GM19372 (cell line): ENCODE data around the gene OSBP2.
"Not testable (repeated sequence)": the region's sequence is repeated elsewhere in the genome, so short reads cannot be mapped to it uniquely, and the experiment has no call there.

ENCODE experiments used
- ATAC-seq: cut with Tn5 transposase; IDR thresholded peaks from one replicate; pipeline ENCODE4 v1.9.1; 2021; ENCODE audit warnings: mild to moderate bottlenecking, low read depth, moderate library complexity; ENCODE audit not compliant: unreplicated experiment

OSBP2 gene

GRCh38 chr22:30675436-30675835 lies 19.2 kb upstream of the OSBP2 start:
- ATAC-seq, result no peak

- ATAC-seq, result not testable (repeated sequence)
Observed at GRCh38 chr22:30676565-30676964, 18.1 kb upstream of the OSBP2 start.

GRCh38 chr22:30679895-30680690 lies 14.6 kb upstream of the OSBP2 start:
- not testable (repeated sequence) for ATAC-seq

DNA sequence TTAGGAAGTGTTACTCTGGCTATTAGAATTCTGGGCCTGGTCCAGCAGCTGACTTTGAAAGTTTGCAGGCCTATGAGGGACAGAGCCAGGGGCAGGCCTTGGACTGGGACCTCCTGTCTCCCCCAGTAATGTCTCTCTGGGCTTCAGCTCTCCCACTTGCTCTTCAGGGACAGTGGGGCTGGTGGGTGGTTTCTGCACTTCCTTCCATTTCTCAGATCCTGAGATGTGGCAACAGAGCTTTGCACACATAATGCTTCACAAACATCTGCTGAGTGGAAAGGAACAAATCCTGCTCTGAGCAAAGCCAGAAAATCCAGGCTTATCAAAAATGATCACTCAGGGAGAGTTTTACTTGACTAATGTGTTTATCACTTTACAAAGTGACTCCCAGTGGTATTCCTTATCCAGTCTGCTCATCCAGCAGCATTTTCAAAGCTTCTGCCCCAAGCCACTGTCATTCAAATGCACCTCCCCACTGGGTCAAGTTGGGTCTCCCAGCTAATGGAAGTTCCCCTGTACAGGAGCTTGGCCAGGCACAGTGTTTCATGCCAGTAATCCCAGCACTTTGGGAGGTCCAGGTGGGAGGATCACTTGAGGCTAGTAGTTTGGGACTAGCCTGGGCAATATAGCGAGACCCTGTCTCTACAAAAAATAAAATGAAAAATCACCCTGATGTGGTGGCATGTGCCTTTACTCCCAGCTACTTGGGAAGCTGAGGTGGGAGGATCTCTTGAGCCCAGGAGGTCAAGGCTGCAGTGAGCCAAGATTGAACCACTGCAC lies 13.5 kb upstream of the OSBP2 start:
- no peak for ATAC-seq

GRCh38 chr22:30681831-30682230 lies 12.8 kb upstream of the OSBP2 start:
- no peak for ATAC-seq

DNA sequence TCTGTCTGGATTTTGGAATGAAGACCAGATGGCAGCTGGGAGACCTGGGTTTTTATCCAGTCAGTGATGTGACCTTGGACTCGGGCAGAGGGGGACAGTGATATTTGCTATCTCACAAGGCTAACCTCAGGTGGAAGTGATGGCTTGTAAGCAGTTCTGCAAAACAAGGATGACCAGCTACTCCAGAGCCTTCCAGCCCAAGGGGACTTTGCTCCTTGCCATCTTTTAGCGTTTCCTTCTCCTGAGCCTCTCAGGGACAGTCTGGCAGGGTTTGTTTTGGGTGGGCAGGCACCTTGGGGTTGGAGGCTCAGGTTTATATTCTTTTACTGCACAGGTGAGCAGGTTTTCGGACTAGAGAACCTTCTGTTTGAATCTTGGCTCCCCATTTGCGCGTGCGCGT lies 9.5 kb upstream of the OSBP2 start:
- ATAC-seq, result no peak

GRCh38 chr22:30687358-30687757 lies 7.3 kb upstream of the OSBP2 start:
- no peak for ATAC-seq

- ATAC-seq, result no peak
Observed at GRCh38 chr22:30689622-30690021, 5.1 kb upstream of the OSBP2 start.

DNA sequence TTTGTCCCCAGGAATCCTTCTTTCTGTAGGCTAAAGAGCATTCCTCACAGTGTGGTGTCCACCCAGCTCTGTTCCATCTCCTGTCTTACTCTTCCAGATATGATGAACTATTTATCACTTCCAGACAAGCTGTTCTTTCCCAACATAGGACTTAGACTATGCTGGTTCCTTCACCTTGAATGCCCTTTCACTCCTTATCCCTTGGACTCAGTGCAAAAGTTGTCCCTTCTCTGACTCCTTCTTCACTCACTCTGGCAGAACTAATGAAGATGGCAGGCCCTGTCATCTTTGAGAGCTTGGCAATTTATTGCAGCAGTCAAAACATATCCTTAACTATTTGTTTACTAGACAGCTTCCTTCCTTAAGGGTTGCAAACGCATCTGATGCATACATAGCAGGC lies 3.5 kb upstream of the OSBP2 start:
- ATAC-seq, result no peak

- no peak for ATAC-seq
Observed at GRCh38 chr22:30694171-30694639, 469 bp upstream of the OSBP2 start.

DNA sequence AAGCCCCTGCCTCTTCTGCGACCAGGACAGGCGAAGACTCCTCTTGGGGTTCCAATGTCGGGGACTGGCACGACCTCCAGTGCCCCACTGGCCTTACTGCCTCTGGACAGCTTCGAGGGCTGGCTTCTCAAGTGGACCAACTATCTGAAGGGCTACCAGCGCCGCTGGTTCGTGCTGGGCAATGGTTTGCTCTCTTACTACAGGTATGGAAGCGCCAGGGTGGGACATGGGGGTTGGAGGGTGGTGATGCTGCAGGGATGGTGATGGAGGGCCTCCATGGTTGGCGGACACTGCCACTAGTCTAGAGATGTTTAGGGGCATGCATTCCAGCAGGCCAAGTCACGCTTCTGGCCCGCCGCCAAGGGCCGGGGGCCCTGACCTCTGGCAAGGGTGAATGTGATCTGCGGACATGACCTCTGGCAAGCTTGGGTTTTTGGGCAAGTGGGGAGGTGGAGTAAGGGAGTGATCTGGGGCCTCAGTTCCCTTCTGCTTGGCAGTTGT lies 727 bp downstream of the OSBP2 start:
- ATAC-seq, result no peak

DNA sequence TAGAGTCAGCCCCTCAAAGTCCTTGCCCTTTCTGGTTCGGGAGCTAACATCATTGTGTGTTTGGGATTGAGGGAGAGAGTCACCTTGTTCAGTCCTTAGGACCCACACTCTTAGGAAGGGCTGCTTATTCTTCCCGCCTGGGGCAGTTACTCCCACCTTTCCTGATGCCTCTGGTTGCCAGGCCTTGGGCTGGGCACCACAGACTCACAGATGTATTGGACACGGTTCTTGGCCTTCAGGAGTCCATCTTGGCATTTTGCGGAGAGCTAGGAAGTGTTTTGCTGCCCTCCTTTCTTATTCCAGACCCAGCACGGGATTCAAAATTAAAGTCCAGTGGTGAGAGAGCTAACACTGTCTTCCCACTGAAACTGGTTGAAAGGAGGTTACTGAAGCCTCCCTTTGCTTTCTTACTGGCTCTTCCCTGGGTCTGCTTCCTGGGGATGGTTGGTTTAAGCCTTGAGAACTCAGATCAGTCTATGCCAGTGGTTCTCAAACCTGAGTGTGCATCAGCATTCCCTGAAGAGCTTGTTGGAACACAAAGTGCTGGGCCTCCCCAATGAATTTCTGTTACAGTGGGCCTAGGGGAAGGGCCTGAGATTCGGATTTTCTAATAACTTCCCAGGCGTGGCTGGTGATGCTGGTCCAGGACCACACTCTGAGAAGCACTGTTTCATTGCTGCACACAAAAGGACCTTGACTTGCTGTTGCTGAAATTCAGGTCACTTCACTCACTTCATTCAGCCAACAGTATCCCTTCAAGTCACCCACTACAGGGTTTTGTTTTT lies 1.4 kb downstream of the OSBP2 start:
- no peak for ATAC-seq

- no peak for ATAC-seq
Observed at GRCh38 chr22:30697975-30698374, 3.3 kb downstream of the OSBP2 start.

GRCh38 chr22:30701872-30702271 lies 7.2 kb downstream of the OSBP2 start:
- no peak for ATAC-seq

GRCh38 chr22:30702856-30703255 lies 8.2 kb downstream of the OSBP2 start:
- no peak for ATAC-seq

DNA sequence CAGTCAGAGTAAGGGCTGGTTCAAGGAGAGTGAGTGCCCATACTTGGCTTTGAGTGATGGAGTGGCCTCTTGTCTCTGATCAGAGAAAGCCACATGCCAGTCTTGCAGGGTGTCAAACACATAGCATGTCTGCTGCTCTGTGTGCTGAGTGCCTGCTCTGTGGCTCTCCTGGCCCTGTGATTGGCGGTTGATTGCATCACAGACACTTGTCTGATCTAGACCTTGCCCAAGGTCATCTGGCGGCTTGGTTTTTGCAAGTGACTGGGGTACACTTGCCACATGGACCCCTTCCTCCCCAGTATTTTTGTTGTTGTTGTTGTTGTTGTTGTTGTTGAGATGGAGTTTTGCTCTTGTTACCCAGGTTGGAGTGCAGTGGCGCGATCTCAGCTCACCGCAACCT lies 10.3 kb downstream of the OSBP2 start:
- ATAC-seq, result no peak

DNA sequence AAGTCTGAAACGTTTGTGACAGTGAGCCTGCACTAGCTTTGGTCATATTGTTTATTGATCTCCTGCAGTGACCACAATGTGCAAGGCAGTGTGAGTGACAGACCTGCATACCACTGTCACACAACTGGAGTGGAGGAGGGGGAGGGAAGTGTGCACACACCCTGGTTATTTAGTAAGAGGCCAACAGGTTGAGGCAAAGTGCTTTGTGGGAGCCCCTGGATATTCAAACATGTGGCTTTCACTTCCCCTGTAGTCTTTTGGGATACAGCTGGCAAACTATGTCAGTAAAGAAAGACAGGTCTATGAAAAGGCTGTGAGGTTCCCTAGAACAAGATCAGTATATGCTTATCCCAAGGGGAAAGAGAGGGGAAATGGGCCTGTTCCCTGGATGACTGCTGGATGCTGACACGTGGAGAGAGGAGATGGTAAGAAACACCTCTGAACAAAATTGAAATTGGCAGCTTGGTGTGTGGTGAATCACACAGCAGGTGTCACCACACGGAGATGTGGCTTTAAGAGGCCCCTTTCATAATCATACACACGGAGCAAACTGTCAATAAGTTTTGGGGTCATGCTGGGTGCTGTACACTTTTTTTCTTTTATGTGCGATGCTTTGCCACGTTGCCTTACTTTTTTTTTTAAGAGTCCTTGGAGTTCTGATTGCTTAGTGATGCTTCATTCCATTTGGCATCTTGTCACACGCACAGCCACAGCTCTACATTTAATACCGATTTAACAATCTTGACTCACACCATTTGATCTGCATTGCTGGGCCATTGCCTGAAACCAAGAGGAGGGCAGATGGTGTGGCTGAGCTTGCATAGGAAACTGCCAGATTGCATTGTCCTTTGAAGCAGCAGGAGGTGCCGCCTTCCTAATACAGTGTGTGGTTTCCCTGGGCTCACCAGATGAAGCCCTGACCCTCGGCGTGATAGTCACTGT lies 11.3 kb downstream of the OSBP2 start:
- no peak for ATAC-seq

GRCh38 chr22:30709980-30710379 lies 15.3 kb downstream of the OSBP2 start:
- not testable (repeated sequence) for ATAC-seq

DNA sequence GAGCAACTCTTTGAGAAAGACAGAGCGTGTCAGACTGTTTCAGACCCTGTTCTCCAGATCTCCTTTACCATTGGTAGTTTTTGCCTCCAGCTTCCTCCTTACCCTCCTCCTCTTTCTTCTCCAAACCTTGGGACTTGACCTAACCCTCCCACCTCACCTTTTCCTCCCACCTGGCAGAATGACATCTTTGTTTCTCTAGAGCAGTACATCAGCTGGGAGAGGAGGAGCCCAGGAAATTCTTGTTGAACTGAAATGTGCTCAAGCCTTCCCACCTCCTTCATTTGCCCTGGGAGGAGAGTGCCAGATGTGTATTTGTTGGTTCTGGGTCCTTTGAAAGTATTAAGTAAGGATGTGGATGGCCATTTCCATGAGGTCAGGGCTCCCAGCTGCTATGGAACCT lies 17.4 kb downstream of the OSBP2 start:
- ATAC-seq, result no peak

GRCh38 chr22:30714062-30714461 lies 19.4 kb downstream of the OSBP2 start:
- no peak for ATAC-seq
